ENCODE measurements around the gene SMAD7.

Gene SMAD7

GRCh38 chr18:48915626-48916425 is 34.9 kb downstream of the SMAD7 start:
- Histone ChIP-seq H3K4me3 (ENCODE audit: low read depth, low read length) (no peak overlapping the region), H3K36me3 (peaks cover 16% of the 10 kb centered on the region), H3K27ac (no peak overlapping the region), H3K27me3 (ENCODE audit: insufficient read depth, low read depth, severe bottlenecking) (no peaks in the 10 kb centered on the region), H3K9me3 (ENCODE audit: severe bottlenecking) (no peaks in the 10 kb centered on the region)
- no peak for DNase-seq
- TF ChIP-seq CTCF (IDR thresholded peaks at IDR 0.05; ENCODE audit: low read depth, low read length), result no peak

- no peak for TF ChIP-seq CTCF (IDR thresholded peaks at IDR 0.05; ENCODE audit: low read depth, low read length)
- DNase-seq, result no peak
- H3K27ac ChIP-seq, result no peak overlapping the region
- H3K36me3 ChIP-seq, result peaks cover 5% of the 10 kb centered on the region
- H3K9me3 ChIP-seq (ENCODE audit: severe bottlenecking), result no peaks in the 10 kb centered on the region
- H3K4me3 ChIP-seq (ENCODE audit: low read depth, low read length), result no peak overlapping the region
- H3K27me3 ChIP-seq (ENCODE audit: insufficient read depth, low read depth, severe bottlenecking), result no peaks in the 10 kb centered on the region
Observed at GRCh38 chr18:48914581-48915251, 36.0 kb downstream of the SMAD7 start.

- no peak overlapping the region for H3K27ac ChIP-seq
Observed at GRCh38 chr18:48913775-48914174, 37.0 kb downstream of the SMAD7 start.

GRCh38 chr18:48913201-48913600 is 37.6 kb downstream of the SMAD7 start:
- Histone ChIP-seq H3K4me3 (ENCODE audit: low read depth, low read length) (no peak overlapping the region), H3K27me3 (ENCODE audit: insufficient read depth, low read depth, severe bottlenecking) (no peaks in the 10 kb centered on the region), H3K9me3 (ENCODE audit: severe bottlenecking) (no peaks in the 10 kb centered on the region), H3K27ac (no peak overlapping the region), H3K36me3 (no peaks in the 10 kb centered on the region)
- DNase-seq, result no peak
- TF ChIP-seq CTCF (IDR thresholded peaks at IDR 0.05; ENCODE audit: low read depth, low read length), result peak; percentile 49; the same call in 1 of the 2 replicates

More at GRCh38 chr18:48913775-48914174, 37.0 kb downstream of the SMAD7 start:
- Histone ChIP-seq H3K27me3 (ENCODE audit: insufficient read depth, low read depth, severe bottlenecking) (no peaks in the 10 kb centered on the region), H3K9me3 (ENCODE audit: severe bottlenecking) (no peaks in the 10 kb centered on the region), H3K36me3 (no peaks in the 10 kb centered on the region), H3K4me3 (ENCODE audit: low read depth, low read length) (no peak overlapping the region)
- DNase-seq, result no peak
- TF ChIP-seq CTCF (IDR thresholded peaks at IDR 0.05; ENCODE audit: low read depth, low read length), result no peak

DNA sequence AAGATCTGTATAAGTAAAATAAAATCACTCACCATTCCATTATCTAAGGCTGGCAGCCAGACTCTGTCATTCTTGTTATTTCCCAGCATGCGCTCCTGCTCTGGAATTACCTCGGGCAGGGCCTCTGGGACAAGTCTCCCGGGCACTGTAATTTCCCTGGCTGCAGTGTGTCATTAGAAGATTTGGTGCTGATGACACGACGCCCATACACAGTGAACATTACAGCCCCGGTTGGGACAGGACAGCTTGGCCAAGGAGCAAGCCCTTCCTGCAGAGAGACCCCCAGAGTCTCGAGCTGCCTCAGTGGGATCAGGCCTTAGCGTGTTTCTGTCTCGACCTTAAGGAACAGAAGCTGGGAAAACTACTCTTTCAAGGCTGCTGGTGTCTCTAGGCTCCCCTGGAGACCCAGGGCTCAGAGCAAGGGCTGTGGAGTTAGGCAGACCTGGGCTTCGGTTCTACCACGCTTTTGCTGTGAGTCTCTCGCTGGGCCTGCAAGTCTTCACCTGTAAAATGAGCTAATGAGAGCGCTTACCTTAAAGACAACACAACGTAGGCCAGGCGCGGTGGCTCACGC is 39.7 kb downstream of the SMAD7 start:
- no peak for TF ChIP-seq CTCF (IDR thresholded peaks at IDR 0.05; ENCODE audit: low read depth, low read length)
- Histone ChIP-seq H3K4me3 (ENCODE audit: low read depth, low read length) (no peak overlapping the region), H3K36me3 (no peaks in the 10 kb centered on the region), H3K27me3 (ENCODE audit: insufficient read depth, low read depth, severe bottlenecking) (no peaks in the 10 kb centered on the region), H3K27ac (no peak overlapping the region), H3K9me3 (ENCODE audit: severe bottlenecking) (no peaks in the 10 kb centered on the region)
- no peak for DNase-seq

All from WERI-Rb-1 (cell line).